Spleen (tissue), 11 donors: Measurements from ENCODE around the gene CEP95. TPM values are rescaled to one million over a fixed set of nuclear protein-coding genes. Genes with fewer than 3 reads are reported as not detected.
"Not testable (repeated sequence)": the region's sequence is repeated elsewhere in the genome, so short reads cannot be mapped to it uniquely, and the experiment has no call there.

Source experiments
- DNase-seq: peaks from one replicate; pipeline ENCODE4 v3.0.0-alpha.2; 2020
- H3K27ac ChIP-seq, 8 donors: fragments of 200-600 bp; sonication (generic) in 7 of 8; 1 replicate in 4 of 8; 2 replicates in 4 of 8; pipeline versions ENCODE4 v1.5.0 to v1.8.0; 2016 to 2021; ENCODE audit warnings: inconsistent platforms in 4 of 8, mild to moderate bottlenecking in 4 of 8, moderate library complexity in 1 of 8
- H3K27me3 ChIP-seq, 7 donors: fragments of 200-600 bp; sonication (generic) in 6 of 7; replicated peaks in 1 of 7; 1 replicate in 4 of 7; 2 replicates in 3 of 7; pipeline versions ENCODE4 v1.5.0 to v1.8.0; 2016 to 2021; ENCODE audit warnings: inconsistent platforms in 3 of 7, mild to moderate bottlenecking in 1 of 7
- H3K36me3 ChIP-seq, 6 donors: fragments of 200-600 bp; sonication (generic) in 5 of 6; 1 replicate in 4 of 6; 2 replicates in 2 of 6; pipeline versions ENCODE4 v1.5.0 to v1.8.0; 2016 to 2021; ENCODE audit warnings: inconsistent platforms in 2 of 6
- H3K4me1 ChIP-seq, 6 donors: fragments of 200-600 bp; sonication (generic) in 5 of 6; 1 replicate in 3 of 6; 2 replicates in 3 of 6; pipeline versions ENCODE4 v1.5.0 to v1.8.0; 2016 to 2021; ENCODE audit warnings: inconsistent platforms in 3 of 6
- H3K4me3 ChIP-seq, 8 donors: fragments of 200-600 bp; sonication (generic) in 7 of 8; 1 replicate in 4 of 8; 2 replicates in 4 of 8; pipeline versions ENCODE4 v1.5.0 to v1.8.0; 2016 to 2021; ENCODE audit warnings: inconsistent platforms in 4 of 8, mild to moderate bottlenecking in 4 of 8, moderate library complexity in 2 of 8
- H3K9me3 ChIP-seq, 8 donors: fragments of 200-600 bp; sonication (generic) in 7 of 8; 1 replicate in 4 of 8; 2 replicates in 4 of 8; pipeline versions ENCODE4 v1.5.0 to v1.8.0; 2016 to 2021; ENCODE audit warnings: inconsistent platforms in 4 of 8
- POLR2A ChIP-seq, 3 donors: fragments of 450-650 bp; IDR thresholded peaks; one replicate each; pipeline ENCODE4 v1.5.1; 2017; ENCODE audit warnings: antibody characterized with exemption in 3 of 3, mild to moderate bottlenecking in 1 of 3
- POLR2AphosphoS5 ChIP-seq, 3 donors: sonication (generic); formaldehyde crosslinking; IDR thresholded peaks; one replicate each; pipeline ENCODE4 v1.5.1; 2017; ENCODE audit warnings: antibody characterized with exemption in 3 of 3
- WGBS, 5 donors: extraction: QIAGEN DNeasy Blood & Tissue Kit in 3 of 5; methylation state at CpG; one replicate each; pipeline versions ENCODE4 v1.1.5 to v1.1.7; 2013 to 2018; 5-methylcytosine and 5-hydroxymethylcytosine counted together
- intact Hi-C: fragments of 100-400 bp; cut with DNase I; formaldehyde crosslinking; loops from one replicate; pipeline ENCODE4 v1.15.0; 2023; ENCODE audit warnings: low total_unique reads
- polyA plus RNA-seq, 3 donors: library from polyadenylated mRNA; stranded (reverse); fragments of 200-250 nt; gene quantifications; one replicate each; pipeline ENCODE4 v1.2.1, GENCODE V29; 2013
- total RNA-seq, 7 donors: library from RNA; depleted of rRNA in 3 of 7; stranded (reverse); fragments of >200 nt in 3 of 7; fragmentation: NEBNext Ultra II Directional in 4 of 7; extraction: Animal tissue kit (Norgen Biotek cat#: 25700) in 4 of 7; gene quantifications; one replicate each; pipeline versions ENCODE4 v1.1.0 to v1.2.1, GENCODE V29; 2016 to 2021
- TF ChIP-seq, protein P1 (sequence below), 11 experiments: fragments of 200-600 bp in 7 of 11; fragments of 450-650 bp in 4 of 11; sonication (generic) in 4 of 11; IDR thresholded peaks in 8 of 11; conservative IDR thresholded peaks in 3 of 11; 1 replicate in 7 of 11; 2 replicates in 4 of 11; pipeline versions ENCODE4 v1.4.0 to v1.8.0; 2016 to 2021; ENCODE audit warnings: antibody characterized with exemption in 11 of 11, inconsistent platforms in 4 of 11, mild to moderate bottlenecking in 1 of 11
- donor health status: healthy with polysubstance abuse.
- donor health status: DM: no; HTN: no; CAD: no; lungs with moderate emphysema.
- donor health status: DM: no; HTN: no; CAD: no.
- donor health status: Bipolar disorder and iron deficiency.
- donor health status: healthy.
- donor health status: DM: no; HTN: no; CAD: no.
- donor health status: DM: yes; HTN: yes; CAD: no.

The CEP95 gene
- total and polyA plus RNA-seq, 10 donors = 33.5 to 83.9 (median 53.5) TPM

DNA sequence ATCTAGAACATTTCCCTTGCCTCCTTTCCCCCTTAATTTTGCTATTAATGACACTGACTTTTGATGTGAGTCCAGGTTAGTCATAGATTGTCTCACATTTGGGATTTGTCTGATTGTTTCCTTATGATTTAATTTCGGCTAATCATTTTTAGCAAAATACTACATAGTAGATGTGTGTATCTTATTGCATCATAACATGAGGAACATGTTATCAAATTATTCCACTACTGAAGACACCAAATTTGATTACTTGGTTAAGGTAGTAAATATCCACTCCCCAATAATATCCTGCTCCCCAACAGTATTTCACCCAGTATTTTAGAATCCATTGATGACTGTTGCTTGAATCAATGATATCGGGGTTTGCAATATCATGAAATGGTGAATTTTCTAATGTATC lies 12.7 kb upstream of the CEP95 start:
- 90 to 99% (median 94%) methylated on average over 2 of the region's 2 CpGs for WGBS, 5 donors
- peaks cover 0 to 62% (median 34%) of the 10 kb centered on the region in 6 donors for H3K36me3 ChIP-seq
- intact Hi-C loops = no loop called here
- H3K27me3 ChIP-seq = no peaks in the 10 kb centered on the region
- peaks cover 19 to 80% (median 53%) of the 10 kb centered on the region in 6 donors for H3K4me1 ChIP-seq
- no peak for DNase-seq
- no peaks in the 10 kb centered on the region for H3K9me3 ChIP-seq
- no peak for TF ChIP-seq POLR2AphosphoS5 (IDR thresholded peaks at IDR 0.05)
- no peak for TF ChIP-seq POLR2A (IDR thresholded peaks at IDR 0.05)
- TF ChIP-seq, protein P1, sequence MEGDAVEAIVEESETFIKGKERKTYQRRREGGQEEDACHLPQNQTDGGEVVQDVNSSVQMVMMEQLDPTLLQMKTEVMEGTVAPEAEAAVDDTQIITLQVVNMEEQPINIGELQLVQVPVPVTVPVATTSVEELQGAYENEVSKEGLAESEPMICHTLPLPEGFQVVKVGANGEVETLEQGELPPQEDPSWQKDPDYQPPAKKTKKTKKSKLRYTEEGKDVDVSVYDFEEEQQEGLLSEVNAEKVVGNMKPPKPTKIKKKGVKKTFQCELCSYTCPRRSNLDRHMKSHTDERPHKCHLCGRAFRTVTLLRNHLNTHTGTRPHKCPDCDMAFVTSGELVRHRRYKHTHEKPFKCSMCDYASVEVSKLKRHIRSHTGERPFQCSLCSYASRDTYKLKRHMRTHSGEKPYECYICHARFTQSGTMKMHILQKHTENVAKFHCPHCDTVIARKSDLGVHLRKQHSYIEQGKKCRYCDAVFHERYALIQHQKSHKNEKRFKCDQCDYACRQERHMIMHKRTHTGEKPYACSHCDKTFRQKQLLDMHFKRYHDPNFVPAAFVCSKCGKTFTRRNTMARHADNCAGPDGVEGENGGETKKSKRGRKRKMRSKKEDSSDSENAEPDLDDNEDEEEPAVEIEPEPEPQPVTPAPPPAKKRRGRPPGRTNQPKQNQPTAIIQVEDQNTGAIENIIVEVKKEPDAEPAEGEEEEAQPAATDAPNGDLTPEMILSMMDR (IDR thresholded peaks at IDR 0.05 in 8 of 11, conservative IDR thresholded peaks at IDR 0.05 in 3 of 11) = no peak
- H3K4me3 ChIP-seq = no peak overlapping the region
- H3K27ac ChIP-seq = no peak overlapping the region

DNA sequence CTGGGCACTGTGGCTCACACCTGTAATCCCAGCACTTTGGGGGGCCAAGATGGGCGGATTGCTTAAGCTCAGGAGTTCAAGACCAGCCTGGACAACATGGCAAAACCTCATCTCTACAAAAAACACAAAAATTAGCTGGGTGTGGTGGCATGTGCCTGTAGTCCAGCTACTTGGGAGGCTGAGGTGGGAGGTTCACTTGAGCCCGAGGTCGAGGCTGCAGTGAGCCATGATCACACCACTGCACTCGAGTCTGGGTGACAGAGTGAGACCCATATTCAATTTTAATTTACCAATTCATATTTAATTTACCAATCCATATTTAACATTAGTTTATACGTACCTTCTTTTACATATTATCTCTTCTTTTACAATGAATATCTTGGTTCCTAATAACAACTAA lies 11.5 kb upstream of the CEP95 start:
- WGBS, 5 donors = 78 to 89% (median 88%) methylated on average over 5 of the region's 5 CpGs

DNA sequence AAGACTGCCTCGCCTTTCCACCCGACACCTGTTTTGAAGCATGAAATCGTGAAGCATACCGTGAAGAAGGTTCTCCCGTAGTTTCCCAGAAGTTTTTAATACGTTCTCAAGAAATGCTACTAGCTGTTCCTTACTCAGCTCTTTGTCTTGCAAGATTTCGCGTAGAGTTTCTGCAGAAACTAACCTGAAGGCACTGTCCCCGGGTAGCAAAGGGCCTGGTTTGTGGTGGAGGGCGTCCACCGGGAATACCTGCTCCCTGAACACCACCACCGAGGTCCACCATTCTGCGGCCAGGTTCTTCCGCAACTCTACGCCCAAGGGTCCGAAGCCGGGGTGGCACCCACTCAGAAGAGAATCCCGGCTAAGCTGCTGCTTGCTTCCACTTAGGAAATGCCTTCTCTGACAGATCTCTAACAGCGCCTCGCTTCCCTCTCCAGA lies 10.4 kb upstream of the CEP95 start:
- no peak for DNase-seq
- intact Hi-C loops = loop anchor here (5.0 kb wide), 1 partner anchor 74 kb away; no protein-coding TSS in a partner anchor
- H3K4me3 ChIP-seq = peak overlapping the region; percentile 57 to 92 (median 78)
- H3K27ac ChIP-seq = peak overlapping the region; percentile 77 to 94 (median 90)
- H3K27me3 ChIP-seq = no peaks in the 10 kb centered on the region
- no peaks in the 10 kb centered on the region for H3K9me3 ChIP-seq
- peaks cover 21 to 98% (median 73%) of the 10 kb centered on the region in 6 donors for H3K4me1 ChIP-seq
- TF ChIP-seq, protein P1 (IDR thresholded peaks at IDR 0.05 in 8 of 11, conservative IDR thresholded peaks at IDR 0.05 in 3 of 11) = no peak
- TF ChIP-seq POLR2A (IDR thresholded peaks at IDR 0.05) = no peak
- TF ChIP-seq POLR2AphosphoS5 (IDR thresholded peaks at IDR 0.05) = no peak
- WGBS, 5 donors = 0 to 1% (median 1%) methylated on average over 20 of the region's 20 CpGs
- H3K36me3 ChIP-seq = peaks cover 0 to 62% (median 38%) of the 10 kb centered on the region in 6 donors

More for the DNA sequence above, 11.5 kb upstream of the CEP95 start:
- Histone ChIP-seq H3K4me3 (peak overlapping the region in 6 of 8 donors; percentile 8 to 92 (median 73)), H3K4me1 (peaks cover 19 to 92% (median 64%) of the 10 kb centered on the region in 6 donors), H3K36me3 (peaks cover 0 to 62% (median 34%) of the 10 kb centered on the region in 6 donors)
- H3K27ac ChIP-seq, DNase-seq, H3K27me3 ChIP-seq, H3K9me3 ChIP-seq: not testable (repeated sequence)
- intact Hi-C loops = loop anchor here (5.0 kb wide), 1 partner anchor 73 kb away; no protein-coding TSS in a partner anchor

- Histone ChIP-seq H3K27ac (peak within 1 kb of the TSS; percentile 77 to 94 (median 90)), H3K9me3 (no peaks in the 10 kb centered on the region), H3K36me3 (peaks cover 0 to 64% (median 43%) of the 10 kb centered on the region in 6 donors), H3K4me3 (peak within 1 kb of the TSS; percentile 57 to 92 (median 78)), H3K27me3 (no peaks in the 10 kb centered on the region), H3K4me1 (peaks cover 25 to 98% (median 78%) of the 10 kb centered on the region in 6 donors)
- TF ChIP-seq, protein P1 (IDR thresholded peaks at IDR 0.05 in 8 of 11, conservative IDR thresholded peaks at IDR 0.05 in 3 of 11) = peak in 10 of 11 experiments; percentile 19 to 61 (median 40)
- TF ChIP-seq POLR2AphosphoS5 (IDR thresholded peaks at IDR 0.05) = peak; percentile 97 to 99 (median 97)
- TF ChIP-seq POLR2A (IDR thresholded peaks at IDR 0.05) = peak in 1 of 3 donors; percentile 11
- intact Hi-C loops = loop anchor here (5.0 kb wide), 1 partner anchor 75 kb away; no protein-coding TSS in a partner anchor
- peak; percentile 98 for DNase-seq
- WGBS, 5 donors = 1% methylated on average over 39 to 50 of the region's 50 CpGs
Measured at GRCh38 chr17:64496786-64497564, 9.8 kb upstream of the CEP95 start, which contains the start of gene POLG2. Gene POLG2 (minus strand): TSS chr17:64497054. CDS start chr17:64496968, 86 bp downstream.
